HCT116 (cell line): ENCODE measurements around the gene PEDS1. TPM values are rescaled to one million over a fixed set of nuclear protein-coding genes. Genes with fewer than 3 reads are reported as not detected.

Source experiments
- ATAC-seq: fragments of 200-7000 bp; cut with Tn5 transposase; 2 replicates; pipeline ENCODE4 v1.9.1; 2020; ENCODE audit warnings: mild to moderate bottlenecking, moderate library complexity
- BruUV-seq: library from RNA; stranded (reverse); fragments of 400-500 nt; replicated peaks from 2 replicates; lab custom pipeline; 2021; lab: Mats Ljungman, UMichigan
- CTCF ChIA-PET: fragments of 300-600 bp; sonication (Branson Sonifier 250); formaldehyde crosslinking; loops from one replicate; lab custom pipeline; 2021; ENCODE audit warnings: antibody characterized with exemption; lab: Charles Lee
- POLR2A ChIA-PET: fragments of 300-600, 350-600 bp; sonication (Branson Sonifier 250); formaldehyde crosslinking; loops from one replicate; lab custom pipeline; 2021; ENCODE audit warnings: antibody characterized with exemption; lab: Charles Lee
- RAD21 ChIA-PET, 2 experiments: fragments of 300-600 bp; sonication (Branson Sonifier 250); formaldehyde crosslinking; loops; one replicate each; lab custom pipeline; 2023; ENCODE audit warnings: low total read pairs in 2 of 2; ENCODE audit not compliant: uncharacterized antibody in 2 of 2, unreplicated experiment in 2 of 2, low non-redundant PET in 1 of 2; lab: Charles Lee
- DNase-seq: peaks from one replicate; pipeline ENCODE4 v3.0.0-alpha.2; 2010; ENCODE audit warnings: low read depth, low spot score
- H2AFZ ChIP-seq: fragments of 200-600 bp; shearing (Covaris generic), sonication (generic); 2 replicates; pipeline ENCODE4 v1.6.1; 2017; ENCODE audit warnings: low read depth, mixed run types, mixed read lengths, antibody characterized with exemption, low read length; ENCODE audit not compliant: poor library complexity, severe bottlenecking
- H3K27ac ChIP-seq: 2 replicates; pipeline ENCODE4 v1.5.1; 2012; ENCODE audit warnings: low read depth, low read length
- H3K27me3 ChIP-seq: fragments of 200-600 bp; sonication (generic); 2 replicates; pipeline ENCODE4 v1.6.1; 2016; ENCODE audit warnings: mixed run types, low read length, mixed read lengths; ENCODE audit not compliant: insufficient read depth
- H3K36me3 ChIP-seq, 2 experiments: fragments of 200-500 bp in 1 of 2; fragments of 200-600 bp in 1 of 2; sonication (Bioruptor generic) in 1 of 2; sonication (generic) in 1 of 2; 2 replicates each; pipeline versions ENCODE4 v1.5.1 to v1.6.1; 2014 to 2016; ENCODE audit warnings: low read length in 2 of 2, inconsistent platforms in 1 of 2, mixed read lengths in 1 of 2, mixed run types in 1 of 2; ENCODE audit not compliant: insufficient read depth in 2 of 2, control insufficient read depth in 1 of 2
- H3K4me1 ChIP-seq, 2 experiments: fragments of 200-600 bp in 1 of 2; sonication (generic) in 1 of 2; 2 replicates each; pipeline versions ENCODE4 v1.5.1 to v1.6.1; 2012 to 2017; ENCODE audit warnings: low read length in 2 of 2, inconsistent platforms in 1 of 2, mild to moderate bottlenecking in 1 of 2, mixed read lengths in 1 of 2, mixed run types in 1 of 2, moderate library complexity in 1 of 2; ENCODE audit not compliant: insufficient read depth in 2 of 2, control insufficient read depth in 1 of 2
- H3K4me2 ChIP-seq: fragments of 200-600 bp; sonication (generic); 2 replicates; pipeline ENCODE4 v1.6.1; 2017; ENCODE audit warnings: mixed run types, low read length, mixed read lengths
- H3K4me3 ChIP-seq, 2 experiments: fragments of 200-600 bp in 1 of 2; sonication (generic) in 1 of 2; replicated peaks in 1 of 2; 2 replicates each; pipeline ENCODE4 v1.5.1; 2011 to 2016; ENCODE audit warnings: low read length in 2 of 2, control low read depth in 1 of 2, low read depth in 1 of 2, mild to moderate bottlenecking in 1 of 2, mixed read lengths in 1 of 2, mixed run types in 1 of 2
- H3K79me2 ChIP-seq: fragments of 200-600 bp; sonication (generic); 2 replicates; pipeline ENCODE4 v1.6.1; 2017; ENCODE audit warnings: mild to moderate bottlenecking, mixed run types, low read length, moderate library complexity, mixed read lengths; ENCODE audit not compliant: insufficient read depth
- H3K9ac ChIP-seq: fragments of 200-600 bp; sonication (generic); 2 replicates; pipeline ENCODE4 v1.6.1; 2016; ENCODE audit warnings: low read length, mixed read lengths
- H3K9me2 ChIP-seq: fragments of 200-600 bp; sonication (generic), shearing (Covaris generic); 2 replicates; pipeline ENCODE4 v1.6.1; 2017; ENCODE audit warnings: mixed run types, mild to moderate bottlenecking, moderate library complexity; ENCODE audit not compliant: insufficient read depth
- H3K9me3 ChIP-seq, 2 experiments: fragments of 200-500 bp in 1 of 2; fragments of 200-600 bp in 1 of 2; sonication (Bioruptor generic) in 1 of 2; sonication (generic) in 1 of 2; 2 replicates each; pipeline ENCODE4 v1.6.1; 2014 to 2017; ENCODE audit warnings: low read length in 2 of 2, mixed read lengths in 2 of 2, inconsistent platforms in 1 of 2, low read depth in 1 of 2, mild to moderate bottlenecking in 1 of 2, mixed run types in 1 of 2, moderate library complexity in 1 of 2; ENCODE audit not compliant: control insufficient read depth in 1 of 2, insufficient read depth in 1 of 2
- H4K20me1 ChIP-seq: fragments of 200-600 bp; sonication (generic), shearing (Covaris generic); 2 replicates; pipeline ENCODE4 v1.6.1; 2017; ENCODE audit warnings: mixed run types, mild to moderate bottlenecking, moderate library complexity; ENCODE audit not compliant: insufficient read depth
- ATF3 ChIP-seq: IDR thresholded peaks from 2 replicates; pipeline ENCODE4 v1.6.1; 2012
- CBX3 ChIP-seq: IDR thresholded peaks from 2 replicates; pipeline ENCODE4 v1.6.1; 2012; ENCODE audit warnings: low read depth
- CEBPB ChIP-seq: IDR thresholded peaks from 2 replicates; pipeline ENCODE4 v1.6.1; 2012; ENCODE audit warnings: low read depth
- EGR1 ChIP-seq: IDR thresholded peaks from 2 replicates; pipeline ENCODE4 v1.6.1; 2012; ENCODE audit warnings: low read depth
- ELF1 ChIP-seq: IDR thresholded peaks from 2 replicates; pipeline ENCODE4 v1.6.1; 2012; ENCODE audit warnings: low read depth, borderline replicate concordance
- EZH2 ChIP-seq: fragments of 200-600 bp; sonication (generic); IDR thresholded peaks from 2 replicates; pipeline ENCODE4 v1.6.1; 2017; ENCODE audit warnings: antibody characterized with exemption, mixed run types
- EZH2phosphoT487 ChIP-seq: fragments of 200-600 bp; IDR thresholded peaks from 2 replicates; pipeline ENCODE4 v1.6.1; 2018; ENCODE audit warnings: antibody characterized with exemption, borderline replicate concordance
- FOSL1 ChIP-seq: IDR thresholded peaks from 2 replicates; pipeline ENCODE4 v1.6.1; 2012; ENCODE audit warnings: low read depth
- JUND ChIP-seq: IDR thresholded peaks from 2 replicates; pipeline ENCODE4 v1.6.1; 2012
- POLR2A ChIP-seq: IDR thresholded peaks from 2 replicates; pipeline ENCODE4 v1.7.0; 2011; ENCODE audit warnings: borderline replicate concordance; ENCODE audit not compliant: insufficient read depth, insufficient read length; ENCODE audit errors: extremely low read depth
- POLR2AphosphoS5 ChIP-seq: IDR thresholded peaks from 2 replicates; pipeline ENCODE4 v1.6.1; 2011; ENCODE audit warnings: mild to moderate bottlenecking, low read depth, low read length, moderate library complexity
- RAD21 ChIP-seq: IDR thresholded peaks from 2 replicates; pipeline ENCODE4 v1.6.1; 2012; ENCODE audit warnings: low read depth, mild to moderate bottlenecking
- SIN3A ChIP-seq: IDR thresholded peaks from 2 replicates; pipeline ENCODE4 v1.6.1; 2012; ENCODE audit warnings: low read depth
- SP1 ChIP-seq: IDR thresholded peaks from 2 replicates; pipeline ENCODE4 v1.6.1; 2012; ENCODE audit warnings: low read depth
- TCF7L2 ChIP-seq: IDR thresholded peaks from 2 replicates; pipeline ENCODE4 v1.7.0; 2011; ENCODE audit warnings: borderline replicate concordance, inconsistent platforms; ENCODE audit not compliant: insufficient read depth, insufficient read length; ENCODE audit errors: extremely low read depth
- intact Hi-C: fragments of 100-400 bp; cut with micrococcal nuclease; formaldehyde crosslinking; loops from 2 replicates; pipeline ENCODE4 v1.10.0; 2022
- total RNA-seq: library from RNA; stranded (reverse); gene quantifications from one replicate; pipeline ENCODE4 v1.2.1, GENCODE V29; 2021; ENCODE audit not compliant: unreplicated experiment
- TF ChIP-seq, protein P1 (sequence below): IDR thresholded peaks from 2 replicates; pipeline ENCODE4 v1.6.1; 2012; ENCODE audit warnings: low read depth
- TF ChIP-seq, protein P2 (sequence below), 3 experiments: fragments of 200-600 bp in 1 of 3; sonication (generic) in 1 of 3; IDR thresholded peaks in 2 of 3; conservative IDR thresholded peaks in 1 of 3; 2 replicates each; pipeline ENCODE4 v1.5.1; 2012 to 2017; ENCODE audit warnings: low read depth in 2 of 3, low read length in 2 of 3, antibody characterized with exemption in 1 of 3, borderline replicate concordance in 1 of 3, control low read depth in 1 of 3, mild to moderate bottlenecking in 1 of 3, mixed read lengths in 1 of 3, mixed run types in 1 of 3, moderate library complexity in 1 of 3; ENCODE audit not compliant: insufficient read depth in 1 of 3
- TF ChIP-seq, protein P3 (sequence below): IDR thresholded peaks from 2 replicates; pipeline ENCODE4 v1.6.1; 2011; ENCODE audit warnings: mild to moderate bottlenecking, low read length, moderate library complexity; ENCODE audit not compliant: insufficient replicate concordance; ENCODE audit errors: extremely low read depth

The PEDS1 gene
- total RNA-seq, 1 experiment from 2014 or later: 31.9 TPM

DNA sequence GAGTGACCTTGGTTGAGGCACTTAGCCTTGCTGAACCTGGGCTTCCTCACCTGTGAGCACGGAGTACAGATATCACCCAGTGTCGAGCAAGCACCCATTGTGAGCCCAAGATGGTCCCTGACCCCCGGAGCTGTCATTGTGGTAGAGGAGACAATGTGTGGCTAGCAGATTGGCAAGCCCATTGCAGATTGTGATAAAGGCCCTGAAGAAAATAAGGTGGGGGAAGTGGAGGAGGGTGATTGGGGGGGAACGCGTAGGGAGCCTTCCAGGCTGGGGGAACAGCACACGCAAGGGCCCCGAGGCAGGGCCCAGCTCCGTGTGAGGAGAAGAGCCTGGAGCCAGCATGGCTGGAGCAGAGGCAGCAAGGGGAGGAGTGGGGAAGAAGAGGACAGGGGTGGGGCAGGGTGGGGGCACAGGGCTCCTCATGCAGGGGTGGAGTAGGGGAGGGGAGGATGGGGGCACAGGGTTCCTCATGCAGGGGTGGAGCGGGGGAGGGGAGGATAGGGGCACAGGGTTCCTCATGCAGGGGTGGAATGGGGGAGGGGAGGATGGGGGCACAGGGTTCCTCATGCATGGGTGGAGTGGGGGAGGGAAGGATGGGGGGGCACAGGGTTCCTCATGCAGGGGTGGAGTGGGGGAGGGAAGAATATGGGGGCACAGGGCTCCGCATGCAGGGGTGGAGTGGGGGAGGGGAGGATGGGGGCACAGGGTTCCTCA lies 44.1 kb upstream of the PEDS1 start:
- H3K4me2 ChIP-seq: no peak overlapping the region
- ChIA-PET POLR2A (interaction anchor here (0.5 to 0.6 kb wide), 2 partner anchors 44 to 253 kb away, joined by 3 to 5 read pairs; no protein-coding TSS in a partner anchor), RAD21 (no interaction called here), CTCF (no interaction called here)
- ATAC-seq (no peak), DNase-seq (no peak)
- no peaks in the 10 kb centered on the region for H3K9me3 ChIP-seq
- no peak overlapping the region for H3K4me3 ChIP-seq
- H4K20me1 ChIP-seq: peaks cover 5% of the 10 kb centered on the region; the same call in 1 of the 2 replicates
- H3K27me3 ChIP-seq: no peaks in the 10 kb centered on the region
- peaks cover 11 to 17% of the 10 kb centered on the region in 2 experiments for H3K4me1 ChIP-seq
- H3K9ac ChIP-seq: no peak overlapping the region
- no peak overlapping the region for H3K27ac ChIP-seq
- no peaks in the 10 kb centered on the region for H3K9me2 ChIP-seq
- no peak for TF ChIP-seq EZH2phosphoT487
- TF ChIP-seq CEBPB: no peak
- no peak for TF ChIP-seq JUND
- TF ChIP-seq ATF3: no peak
- no peak for TF ChIP-seq SP1
- TF ChIP-seq, protein P1, sequence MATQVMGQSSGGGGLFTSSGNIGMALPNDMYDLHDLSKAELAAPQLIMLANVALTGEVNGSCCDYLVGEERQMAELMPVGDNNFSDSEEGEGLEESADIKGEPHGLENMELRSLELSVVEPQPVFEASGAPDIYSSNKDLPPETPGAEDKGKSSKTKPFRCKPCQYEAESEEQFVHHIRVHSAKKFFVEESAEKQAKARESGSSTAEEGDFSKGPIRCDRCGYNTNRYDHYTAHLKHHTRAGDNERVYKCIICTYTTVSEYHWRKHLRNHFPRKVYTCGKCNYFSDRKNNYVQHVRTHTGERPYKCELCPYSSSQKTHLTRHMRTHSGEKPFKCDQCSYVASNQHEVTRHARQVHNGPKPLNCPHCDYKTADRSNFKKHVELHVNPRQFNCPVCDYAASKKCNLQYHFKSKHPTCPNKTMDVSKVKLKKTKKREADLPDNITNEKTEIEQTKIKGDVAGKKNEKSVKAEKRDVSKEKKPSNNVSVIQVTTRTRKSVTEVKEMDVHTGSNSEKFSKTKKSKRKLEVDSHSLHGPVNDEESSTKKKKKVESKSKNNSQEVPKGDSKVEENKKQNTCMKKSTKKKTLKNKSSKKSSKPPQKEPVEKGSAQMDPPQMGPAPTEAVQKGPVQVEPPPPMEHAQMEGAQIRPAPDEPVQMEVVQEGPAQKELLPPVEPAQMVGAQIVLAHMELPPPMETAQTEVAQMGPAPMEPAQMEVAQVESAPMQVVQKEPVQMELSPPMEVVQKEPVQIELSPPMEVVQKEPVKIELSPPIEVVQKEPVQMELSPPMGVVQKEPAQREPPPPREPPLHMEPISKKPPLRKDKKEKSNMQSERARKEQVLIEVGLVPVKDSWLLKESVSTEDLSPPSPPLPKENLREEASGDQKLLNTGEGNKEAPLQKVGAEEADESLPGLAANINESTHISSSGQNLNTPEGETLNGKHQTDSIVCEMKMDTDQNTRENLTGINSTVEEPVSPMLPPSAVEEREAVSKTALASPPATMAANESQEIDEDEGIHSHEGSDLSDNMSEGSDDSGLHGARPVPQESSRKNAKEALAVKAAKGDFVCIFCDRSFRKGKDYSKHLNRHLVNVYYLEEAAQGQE: no peak
- no peak for TF ChIP-seq SIN3A
- TF ChIP-seq, protein P2, sequence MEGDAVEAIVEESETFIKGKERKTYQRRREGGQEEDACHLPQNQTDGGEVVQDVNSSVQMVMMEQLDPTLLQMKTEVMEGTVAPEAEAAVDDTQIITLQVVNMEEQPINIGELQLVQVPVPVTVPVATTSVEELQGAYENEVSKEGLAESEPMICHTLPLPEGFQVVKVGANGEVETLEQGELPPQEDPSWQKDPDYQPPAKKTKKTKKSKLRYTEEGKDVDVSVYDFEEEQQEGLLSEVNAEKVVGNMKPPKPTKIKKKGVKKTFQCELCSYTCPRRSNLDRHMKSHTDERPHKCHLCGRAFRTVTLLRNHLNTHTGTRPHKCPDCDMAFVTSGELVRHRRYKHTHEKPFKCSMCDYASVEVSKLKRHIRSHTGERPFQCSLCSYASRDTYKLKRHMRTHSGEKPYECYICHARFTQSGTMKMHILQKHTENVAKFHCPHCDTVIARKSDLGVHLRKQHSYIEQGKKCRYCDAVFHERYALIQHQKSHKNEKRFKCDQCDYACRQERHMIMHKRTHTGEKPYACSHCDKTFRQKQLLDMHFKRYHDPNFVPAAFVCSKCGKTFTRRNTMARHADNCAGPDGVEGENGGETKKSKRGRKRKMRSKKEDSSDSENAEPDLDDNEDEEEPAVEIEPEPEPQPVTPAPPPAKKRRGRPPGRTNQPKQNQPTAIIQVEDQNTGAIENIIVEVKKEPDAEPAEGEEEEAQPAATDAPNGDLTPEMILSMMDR (IDR thresholded peaks at IDR 0.05 in 2 of 3, conservative IDR thresholded peaks at IDR 0.05 in 1 of 3; ENCODE audit: borderline replicate concordance in 1 of 3, insufficient read depth in 1 of 3, low read depth in 2 of 3, low read length in 2 of 3): no peak
- TF ChIP-seq, protein P3, sequence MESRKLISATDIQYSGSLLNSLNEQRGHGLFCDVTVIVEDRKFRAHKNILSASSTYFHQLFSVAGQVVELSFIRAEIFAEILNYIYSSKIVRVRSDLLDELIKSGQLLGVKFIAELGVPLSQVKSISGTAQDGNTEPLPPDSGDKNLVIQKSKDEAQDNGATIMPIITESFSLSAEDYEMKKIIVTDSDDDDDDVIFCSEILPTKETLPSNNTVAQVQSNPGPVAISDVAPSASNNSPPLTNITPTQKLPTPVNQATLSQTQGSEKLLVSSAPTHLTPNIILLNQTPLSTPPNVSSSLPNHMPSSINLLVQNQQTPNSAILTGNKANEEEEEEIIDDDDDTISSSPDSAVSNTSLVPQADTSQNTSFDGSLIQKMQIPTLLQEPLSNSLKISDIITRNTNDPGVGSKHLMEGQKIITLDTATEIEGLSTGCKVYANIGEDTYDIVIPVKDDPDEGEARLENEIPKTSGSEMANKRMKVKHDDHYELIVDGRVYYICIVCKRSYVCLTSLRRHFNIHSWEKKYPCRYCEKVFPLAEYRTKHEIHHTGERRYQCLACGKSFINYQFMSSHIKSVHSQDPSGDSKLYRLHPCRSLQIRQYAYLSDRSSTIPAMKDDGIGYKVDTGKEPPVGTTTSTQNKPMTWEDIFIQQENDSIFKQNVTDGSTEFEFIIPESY: no peak
- no peak for TF ChIP-seq EZH2
- no peak for TF ChIP-seq EGR1
- no peak for TF ChIP-seq FOSL1
- TF ChIP-seq CBX3: no peak
- no peak for TF ChIP-seq POLR2AphosphoS5
- TF ChIP-seq ELF1: no peak
- no peak for TF ChIP-seq POLR2A
- no peak for TF ChIP-seq TCF7L2
- TF ChIP-seq RAD21: no peak
- no peak overlapping the region for H2AFZ ChIP-seq
- H3K36me3 ChIP-seq: peaks cover 0 to 4% of the 10 kb centered on the region in 2 experiments; a peak in 1 of 4 replicates
- intact Hi-C loops: no loop called here
- H3K79me2 ChIP-seq: peaks cover 14% of the 10 kb centered on the region
- no TSS peak for BruUV-seq
